Medulla oblongata (tissue), 1 donor: ENCODE measurements around the gene ZBTB7C.

ENCODE experiments used
- DNase-seq: peaks from one replicate; pipeline ENCODE4 v3.0.0-alpha.2; 2015; ENCODE audit errors: extremely low spot score

ZBTB7C gene

DNA sequence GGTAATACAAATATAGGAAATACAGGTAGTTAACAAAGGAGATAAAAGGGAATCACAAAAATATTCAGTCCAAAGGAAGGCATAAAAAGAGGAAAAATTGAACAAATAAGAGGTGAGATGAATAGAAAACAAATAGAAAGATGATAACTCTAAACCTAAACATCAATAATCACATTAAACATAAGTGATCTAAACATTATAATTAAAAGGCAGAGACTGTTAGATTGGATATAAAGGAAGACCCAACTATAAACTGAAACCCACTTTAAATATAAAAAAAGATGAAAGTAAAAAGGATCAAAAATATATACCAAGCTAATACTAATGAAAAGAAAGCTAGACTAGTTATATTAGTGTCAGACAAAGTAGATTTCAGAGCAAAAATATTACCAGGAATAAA, 152.3 kb downstream of the ZBTB7C start:
- no peak for DNase-seq

DNA sequence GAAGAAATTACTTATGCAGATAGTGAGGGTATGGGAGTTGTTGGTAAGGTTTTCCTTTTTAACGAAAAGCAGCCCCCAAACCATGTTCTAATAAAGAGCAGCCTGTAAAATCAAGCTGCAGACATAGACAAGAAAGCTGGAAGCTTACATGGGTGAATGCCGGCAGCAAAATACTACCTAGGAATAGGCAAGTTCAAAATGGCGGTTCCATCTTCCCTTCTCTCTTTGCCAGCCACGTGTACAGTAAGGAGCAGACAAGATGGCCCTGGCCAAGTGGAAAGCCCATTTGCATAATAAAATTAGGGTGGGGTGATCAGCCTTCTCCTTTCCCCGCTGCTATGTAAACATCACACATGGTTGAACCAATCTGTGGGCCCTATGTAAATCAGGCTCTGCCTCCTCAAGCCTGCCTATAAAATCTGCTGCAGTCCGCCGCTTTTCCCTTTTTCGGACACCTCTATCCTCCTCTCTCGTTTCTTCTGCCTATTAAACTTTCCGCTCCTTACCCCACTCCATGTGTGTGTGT, 155.0 kb downstream of the ZBTB7C start:
- no peak for DNase-seq

DNA sequence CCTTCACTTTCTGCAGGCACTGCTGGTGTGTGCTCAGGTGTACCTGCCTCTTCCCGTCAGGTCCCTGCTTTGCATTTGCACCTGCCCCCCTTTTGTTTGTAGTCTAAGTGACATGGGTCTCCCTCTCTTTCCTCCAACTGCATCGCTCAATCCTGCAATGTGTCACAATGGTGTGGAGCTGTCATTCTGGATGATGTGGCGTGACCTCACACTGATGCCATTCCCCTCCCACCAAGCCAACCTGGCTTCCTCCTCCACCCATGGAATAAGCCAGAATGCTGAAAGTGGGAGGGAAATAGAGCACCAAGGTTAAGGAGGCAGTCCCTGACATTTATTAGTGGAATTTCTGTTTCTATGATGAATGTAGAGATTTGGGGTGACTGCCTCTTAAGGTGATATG, 156.7 kb downstream of the ZBTB7C start:
- DNase-seq, result no peak

GRCh38 chr18:48250918-48251317, 158.3 kb downstream of the ZBTB7C start:
- no peak for DNase-seq

DNA sequence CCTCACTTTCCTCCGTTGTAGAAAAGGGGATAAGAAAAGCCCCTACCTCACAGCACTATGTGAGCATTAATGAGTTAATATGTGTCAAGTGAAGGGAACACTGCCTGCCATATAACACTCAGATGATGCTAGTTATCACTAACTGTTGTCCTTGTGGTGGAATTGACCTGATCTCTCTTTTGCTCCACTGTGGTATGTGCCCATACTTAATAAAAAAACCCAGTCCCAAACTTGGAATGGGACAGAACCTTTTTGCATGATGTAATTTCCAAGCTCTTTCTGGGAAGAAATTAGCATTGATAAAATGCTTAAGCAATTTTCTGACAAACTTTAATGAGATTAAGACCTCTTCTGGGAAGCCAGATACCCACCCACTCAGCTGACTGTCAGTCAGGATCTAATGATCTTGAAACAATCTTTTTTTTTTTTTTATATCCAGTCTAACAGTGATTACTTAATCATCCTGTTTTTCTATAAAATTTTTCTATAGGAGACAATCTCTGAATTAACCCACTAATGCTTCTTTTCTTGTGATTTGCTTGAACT, 158.7 kb downstream of the ZBTB7C start:
- no peak for DNase-seq

DNA sequence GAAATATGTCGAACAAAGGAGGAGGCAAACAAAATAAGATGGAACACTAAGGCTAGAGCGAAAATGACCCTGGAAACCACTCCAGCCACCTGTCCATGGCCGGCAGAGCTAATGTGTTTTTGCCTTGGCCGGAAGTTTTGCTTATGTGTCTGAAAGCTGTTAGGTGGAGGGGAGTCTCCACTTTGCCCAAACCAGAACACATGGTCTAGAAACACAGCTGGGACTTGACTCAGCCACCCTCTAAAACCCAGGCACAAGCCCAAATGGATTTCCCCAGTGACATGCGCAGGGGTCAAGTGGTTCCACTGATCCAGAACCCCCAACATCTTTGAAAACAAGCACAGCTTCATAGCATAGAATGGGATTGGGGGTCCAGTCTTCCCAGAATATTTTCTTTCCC, 159.3 kb downstream of the ZBTB7C start:
- DNase-seq, result no peak

GRCh38 chr18:48244530-48244929, 164.7 kb downstream of the ZBTB7C start:
- DNase-seq, result no peak

DNA sequence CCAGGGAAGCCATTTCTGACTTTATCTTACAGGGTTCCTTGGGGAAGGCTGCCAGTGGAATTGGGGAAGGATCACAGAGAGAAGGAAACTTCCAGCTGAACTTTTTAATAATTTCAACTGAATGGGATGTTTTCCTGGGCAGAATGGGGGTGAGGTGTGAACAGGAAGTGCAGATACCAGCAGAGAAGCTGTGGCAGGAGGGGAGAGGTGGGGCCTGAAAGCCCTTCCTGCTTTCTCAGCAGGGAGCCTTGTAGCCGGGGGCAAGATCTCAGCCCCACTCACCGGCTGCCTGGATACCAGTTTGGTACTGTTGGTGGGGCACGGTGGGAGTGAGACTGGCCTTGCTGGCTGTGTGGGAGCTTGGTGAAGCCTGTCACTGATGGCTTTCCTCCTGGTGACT, 170.5 kb downstream of the ZBTB7C start:
- no peak for DNase-seq

- no peak for DNase-seq
Observed at GRCh38 chr18:48238206-48238605, 171.0 kb downstream of the ZBTB7C start.

DNA sequence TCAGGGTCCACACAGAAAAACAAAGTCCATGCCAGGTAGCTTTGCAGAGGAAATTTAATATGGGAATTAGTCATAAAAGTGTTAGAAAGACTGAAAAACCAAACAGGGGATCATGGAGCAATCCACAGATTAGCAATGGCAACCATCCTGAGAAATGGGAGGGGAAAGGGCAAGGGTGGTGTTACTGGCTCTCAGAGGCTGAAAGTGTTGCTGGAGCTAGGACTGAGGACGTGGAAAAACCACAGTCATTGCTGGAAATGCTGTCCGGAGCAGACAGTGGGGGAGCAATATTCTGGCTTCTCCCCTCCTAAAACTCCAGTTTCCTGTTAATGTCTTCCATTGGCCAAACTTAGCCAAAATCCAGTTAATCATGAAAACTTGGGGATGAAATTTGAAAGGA, 172.4 kb downstream of the ZBTB7C start:
- DNase-seq, result no peak

DNA sequence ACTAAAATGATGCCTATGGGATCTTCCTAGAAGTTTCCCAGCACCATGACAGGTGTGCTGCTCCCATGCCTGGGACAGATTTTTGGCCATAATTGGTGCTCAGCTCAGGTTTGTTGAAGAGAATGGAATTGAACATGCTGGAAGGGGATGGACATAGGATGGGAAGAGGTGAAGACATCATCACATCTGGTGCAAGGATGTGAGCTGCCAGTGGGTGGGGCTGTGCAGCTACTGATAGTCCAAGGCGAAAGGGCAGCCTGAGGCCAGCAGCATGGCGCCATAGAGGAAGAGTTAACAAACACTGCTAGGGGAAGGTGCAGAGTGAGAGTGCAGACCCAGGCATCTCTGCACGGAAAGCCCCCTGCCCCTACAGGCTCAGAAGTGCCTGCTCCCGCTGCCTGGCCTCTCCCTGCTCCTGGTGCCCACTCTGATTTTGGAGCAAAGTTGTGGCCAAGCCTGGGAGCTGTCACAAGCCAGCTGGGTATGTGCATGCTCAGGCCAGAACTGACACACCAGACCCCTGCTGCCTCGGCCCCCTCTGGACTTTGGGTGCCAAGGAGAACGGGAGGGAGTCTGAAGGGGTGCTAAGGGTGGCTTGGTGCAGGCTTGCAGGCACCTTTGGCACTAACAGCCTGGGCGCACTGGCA, 178.6 kb downstream of the ZBTB7C start:
- DNase-seq, result peak; percentile 55

DNA sequence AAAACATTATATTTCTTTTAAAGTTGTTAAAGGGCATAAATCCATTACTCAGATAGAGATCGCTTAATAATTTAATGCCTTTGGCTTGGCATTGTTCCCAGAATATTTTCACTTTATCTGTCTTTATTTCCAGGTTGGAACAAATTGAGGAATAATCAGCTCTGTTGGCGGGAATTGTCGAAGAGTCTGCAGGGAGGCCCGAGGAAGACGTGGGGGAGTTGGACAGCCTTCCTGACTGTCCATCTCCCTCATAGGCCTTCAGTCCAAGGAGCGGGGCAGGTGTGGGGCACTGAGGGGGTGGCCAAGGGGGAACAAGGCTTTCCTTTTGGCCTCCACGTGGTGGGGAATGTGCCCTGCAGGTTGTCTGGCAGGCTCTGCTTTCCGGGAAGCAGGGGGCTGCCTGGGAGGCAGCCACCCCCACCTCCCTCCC, 179.6 kb downstream of the ZBTB7C start:
- DNase-seq, result no peak

- no peak for DNase-seq
Observed at GRCh38 chr18:48228841-48229240, 180.3 kb downstream of the ZBTB7C start.

DNA sequence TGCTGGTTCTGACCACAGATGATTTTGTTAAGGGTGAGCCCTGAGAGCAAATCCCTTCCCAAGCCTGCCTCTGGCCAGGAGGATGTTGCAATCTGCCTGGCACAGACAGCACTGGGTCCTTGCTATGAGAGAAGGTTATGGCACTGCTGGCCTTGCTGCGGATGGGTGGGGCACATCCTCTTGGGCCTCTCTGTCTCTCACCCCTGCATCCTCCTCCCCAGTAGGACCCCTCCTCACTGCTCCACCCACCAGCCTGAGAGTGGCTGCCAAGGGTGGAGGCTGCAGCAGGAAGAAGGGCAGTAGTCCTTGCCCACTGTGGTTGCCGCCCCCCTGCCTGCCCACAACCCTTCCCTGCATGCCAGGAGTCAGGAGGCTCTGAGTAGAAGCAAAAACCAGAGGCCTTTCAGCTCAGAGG, 180.9 kb downstream of the ZBTB7C start:
- DNase-seq, result no peak

- DNase-seq, result no peak
Observed at GRCh38 chr18:48227206-48227605, 182.0 kb downstream of the ZBTB7C start.

DNA sequence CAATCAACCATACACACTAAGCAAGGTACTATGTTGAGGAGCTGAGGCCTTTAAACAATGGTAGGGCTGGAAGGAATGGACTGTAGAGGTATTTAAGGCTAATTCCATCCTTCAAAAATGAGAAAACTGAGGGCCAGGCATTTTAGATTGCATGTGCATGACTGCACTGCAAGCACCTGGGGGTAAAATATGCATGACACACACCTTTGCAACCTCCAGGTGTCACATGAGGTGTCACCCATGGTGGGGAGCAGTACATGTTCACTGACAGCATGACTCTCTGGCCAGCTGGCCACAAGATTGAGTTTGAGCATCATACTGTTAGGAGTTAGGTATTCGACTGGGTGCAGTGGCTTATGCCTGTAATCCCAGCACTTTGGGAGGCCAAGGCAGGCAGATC, 182.8 kb downstream of the ZBTB7C start:
- DNase-seq, result no peak

- no peak for DNase-seq
Observed at GRCh38 chr18:48222118-48222517, 187.1 kb downstream of the ZBTB7C start.

GRCh38 chr18:48219810-48220499, 189.2 kb downstream of the ZBTB7C start:
- DNase-seq, result peak; percentile 71

DNA sequence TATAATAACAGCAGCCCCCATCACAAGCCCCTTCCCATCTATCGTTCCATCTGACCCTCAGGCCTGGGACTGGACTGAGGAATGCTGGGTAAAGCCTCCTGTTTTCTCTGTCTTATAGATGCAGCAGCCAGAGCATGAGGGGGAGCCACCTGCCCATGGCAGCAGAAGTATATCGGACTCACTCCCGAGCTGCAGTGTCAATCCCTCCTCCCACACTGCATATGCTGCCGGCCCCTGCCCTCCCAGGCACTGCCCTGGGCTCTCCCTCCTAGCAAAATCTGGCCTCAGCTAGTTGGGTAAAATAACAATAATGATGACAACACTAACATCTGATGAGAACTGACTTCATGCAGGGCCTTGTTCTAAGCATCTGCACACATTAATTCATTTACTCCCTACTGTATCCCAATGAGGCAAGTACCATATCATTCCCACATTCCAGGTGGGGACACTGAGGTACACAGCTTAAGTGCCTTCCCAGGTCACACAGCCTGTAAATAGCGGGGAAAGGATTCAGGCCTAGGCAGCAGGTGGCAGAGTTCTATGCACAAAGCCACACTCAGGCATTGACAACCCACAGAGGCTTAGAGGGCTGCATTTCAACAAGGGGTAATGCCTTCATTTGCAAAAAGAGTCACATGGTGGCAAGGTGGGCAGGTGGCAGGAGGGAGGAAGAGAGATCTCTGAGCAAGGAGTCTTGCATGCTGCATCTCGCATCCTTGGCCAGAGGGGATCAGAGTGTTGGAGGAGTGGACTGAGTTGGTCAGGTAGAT, 190.0 kb downstream of the ZBTB7C start:
- no peak for DNase-seq

DNA sequence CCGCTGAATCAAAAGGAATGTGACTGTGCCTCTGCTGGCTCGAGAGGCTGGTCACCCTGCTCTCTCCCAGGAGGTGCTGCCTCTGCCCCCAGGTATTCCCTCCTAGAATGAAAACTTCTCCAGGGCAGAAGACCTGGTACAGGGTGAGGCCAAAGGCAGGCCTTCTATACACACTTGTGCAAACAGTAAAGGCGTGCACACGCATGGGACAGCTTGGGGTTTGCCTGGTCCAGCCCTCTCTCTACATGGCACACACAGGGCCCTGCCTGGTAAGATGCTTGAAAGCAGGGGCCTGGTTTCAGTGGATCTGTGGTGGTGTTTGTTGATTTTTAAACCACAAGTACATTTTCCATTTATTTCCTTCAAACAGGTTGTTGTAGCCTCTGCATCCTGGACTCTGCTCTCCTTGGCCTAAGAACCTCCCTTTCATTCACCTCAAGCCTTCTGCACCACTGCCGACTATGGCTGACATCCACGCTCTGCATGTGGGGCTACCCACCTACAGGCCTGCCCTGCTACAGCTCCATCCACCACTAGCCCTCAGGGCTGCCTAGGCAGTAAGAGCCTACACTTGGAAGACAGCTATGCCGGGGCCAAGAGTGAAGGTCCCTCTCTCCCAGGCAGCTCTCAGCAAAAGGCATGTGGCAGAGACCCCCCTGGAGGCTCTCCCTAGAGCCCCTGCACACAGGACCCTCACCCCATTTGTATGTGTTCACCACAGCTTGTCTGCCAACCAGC, 190.7 kb downstream of the ZBTB7C start:
- DNase-seq, result no peak
